K562 (cell line): ENCODE measurements around the gene NCCRP1. TPM values are rescaled to one million over a fixed set of nuclear protein-coding genes. Genes with fewer than 3 reads are reported as not detected.
A peak's percentile ranks its signal among the peaks of the same experiment; 100 is the strongest.

Source experiments
- CAMTA2 ChIP-seq: fragments of 250-450 bp; sonication (Bioruptor Pico); conservative IDR thresholded peaks from 2 replicates; pipeline ENCODE4 v1.5.1; 2022
- CC2D1A ChIP-seq: fragments of 450-650 bp; IDR thresholded peaks from 2 replicates; pipeline ENCODE4 v1.6.1; 2017; ENCODE audit warnings: mild to moderate bottlenecking
- CREM ChIP-seq: IDR thresholded peaks from 2 replicates; pipeline ENCODE4 v1.6.1; 2014; ENCODE audit warnings: antibody characterized with exemption, low read depth
- ESRRB ChIP-seq: fragments of 250-450 bp; sonication (Bioruptor Pico); IDR thresholded peaks from 2 replicates; pipeline ENCODE4 v1.5.0; 2020; ENCODE audit warnings: mild to moderate bottlenecking, moderate library complexity, borderline replicate concordance
- GATA2 ChIP-seq: sonication (generic); formaldehyde crosslinking; IDR thresholded peaks from 2 replicates; pipeline ENCODE4 v1.4.0; 2020; ENCODE audit warnings: mild to moderate bottlenecking, missing genetic modification reagents
- KDM5B ChIP-seq: fragments of 200-600 bp; sonication (generic); IDR thresholded peaks from 2 replicates; pipeline ENCODE4 v1.6.1; 2012; ENCODE audit warnings: low read depth, mild to moderate bottlenecking, moderate library complexity, low read length, control low read depth, inconsistent platforms; ENCODE audit not compliant: insufficient replicate concordance
- MYBL2 ChIP-seq, 2 experiments: fragments of 450-650 bp in 1 of 2; sonication (generic) in 1 of 2; formaldehyde crosslinking in 1 of 2; IDR thresholded peaks; 2 replicates each; pipeline versions ENCODE4 v1.6.1 to v1.8.1; 2017 to 2022; ENCODE audit warnings: borderline replicate concordance in 1 of 2, inconsistent platforms in 1 of 2, low read depth in 1 of 2, mild to moderate bottlenecking in 1 of 2, missing genetic modification reagents in 1 of 2, moderate library complexity in 1 of 2
- POLR2AphosphoS2 ChIP-seq: IDR thresholded peaks from 2 replicates; pipeline ENCODE4 v1.6.1; 2012; ENCODE audit warnings: low read length, improper control_type of control experiment
- RCOR1 ChIP-seq, 2 experiments: IDR thresholded peaks; 2 replicates each; pipeline ENCODE4 v1.6.1; 2012; ENCODE audit warnings: low read depth in 2 of 2, low read length in 2 of 2, borderline replicate concordance in 1 of 2, improper control_type of control experiment in 1 of 2
- TAL1 ChIP-seq: fragments of 450-650 bp; IDR thresholded peaks from 2 replicates; pipeline ENCODE4 v1.6.1; 2016; ENCODE audit warnings: mild to moderate bottlenecking
- ZNF551 ChIP-seq: fragments of 250-450 bp; sonication (Bioruptor Pico); IDR thresholded peaks from 2 replicates; pipeline ENCODE4 v1.5.0; 2021; ENCODE audit warnings: mild to moderate bottlenecking, moderate library complexity
- polyA plus RNA-seq, 8 experiments: library from polyadenylated mRNA; depleted of rRNA in 4 of 8; stranded (reverse) in 5 of 8; unstranded in 3 of 8; fragments of >200 nt; fragmentation: Nextera tagmentation in 2 of 8; fragmentation: Illumina TruSeq in 1 of 8; extraction: Ambion mirVana in 2 of 8; extraction: Trizol in 1 of 8; gene quantifications; 2 replicates each; pipeline versions ENCODE4 v1.2.1 to v1.2.3, GENCODE V29; 2011 to 2014; ENCODE audit warnings: inconsistent platforms in 1 of 8, missing spikeins in 1 of 8
- total RNA-seq, 7 experiments: library from RNA; depleted of rRNA in 6 of 7; stranded (reverse); fragments of >200 nt in 6 of 7; fragmentation: Illumina TruSeq in 2 of 7; extraction: Trizol in 2 of 7; gene quantifications; 2 replicates each; pipeline versions ENCODE4 v1.2.1 to v1.2.3, GENCODE V29; 2011 to 2021; ENCODE audit warnings: low replicate concordance in 1 of 7
- TF ChIP-seq, protein P1 (sequence below): fragments of 250-450 bp; sonication (Bioruptor Pico); IDR thresholded peaks from 2 replicates; pipeline ENCODE4 v1.8.0; 2021; ENCODE audit warnings: moderate library complexity, mild to moderate bottlenecking, inconsistent platforms
- TF ChIP-seq, protein P2 (sequence below): fragments of 250-450 bp; sonication (Bioruptor Pico); IDR thresholded peaks from 2 replicates; pipeline ENCODE4 v1.5.0; 2022; ENCODE audit warnings: mild to moderate bottlenecking
- TF ChIP-seq, protein P3 (sequence below): fragments of 250-450 bp; sonication (Bioruptor Pico); IDR thresholded peaks from 2 replicates; pipeline ENCODE4 v1.6.1; 2021; ENCODE audit warnings: mild to moderate bottlenecking
- TF ChIP-seq, protein P4 (sequence below): fragments of 450-650 bp; IDR thresholded peaks from 2 replicates; pipeline ENCODE4 v1.6.1; 2016; ENCODE audit warnings: mild to moderate bottlenecking, moderate library complexity

Gene NCCRP1
- total and polyA plus RNA-seq, 9 of the 15 experiments (the other 6 are each of a cell fraction or from before 2014, with no cell fraction given): 0.05 TPM; not detected in 8

DNA sequence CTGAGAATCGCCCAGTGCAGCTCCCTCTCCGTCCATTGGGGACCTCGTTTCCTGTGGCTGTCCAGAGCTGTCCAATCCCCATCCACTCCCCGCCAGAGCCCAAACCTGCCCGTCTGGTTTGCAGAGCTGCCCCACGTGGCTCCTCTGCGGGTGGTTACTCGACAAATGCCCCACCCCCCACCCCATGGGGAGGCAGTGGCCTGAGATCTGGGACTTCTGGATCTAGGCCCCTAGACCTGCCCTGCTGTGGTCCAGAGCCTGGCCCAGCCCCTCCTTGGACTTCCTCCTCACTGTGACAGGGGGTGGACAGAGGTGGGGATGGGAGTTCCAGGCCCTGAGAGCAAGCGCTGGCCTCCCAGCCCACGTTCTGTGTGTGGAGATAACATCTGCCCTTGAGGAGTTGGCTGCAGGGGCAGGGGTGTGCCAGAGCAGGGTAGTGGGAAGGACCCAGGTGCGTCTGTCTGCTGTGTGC is 42.1 kb upstream of the NCCRP1 start (continued):
- TF ChIP-seq ZNF551: no peak
- no peak for TF ChIP-seq CAMTA2 (CRISPR knock-in tag)
- TF ChIP-seq, protein P1, sequence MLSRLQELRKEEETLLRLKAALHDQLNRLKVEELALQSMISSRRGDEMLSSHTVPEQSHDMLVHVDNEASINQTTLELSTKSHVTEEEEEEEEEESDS (CRISPR knock-in tag): no peak
- TF ChIP-seq, protein P2, sequence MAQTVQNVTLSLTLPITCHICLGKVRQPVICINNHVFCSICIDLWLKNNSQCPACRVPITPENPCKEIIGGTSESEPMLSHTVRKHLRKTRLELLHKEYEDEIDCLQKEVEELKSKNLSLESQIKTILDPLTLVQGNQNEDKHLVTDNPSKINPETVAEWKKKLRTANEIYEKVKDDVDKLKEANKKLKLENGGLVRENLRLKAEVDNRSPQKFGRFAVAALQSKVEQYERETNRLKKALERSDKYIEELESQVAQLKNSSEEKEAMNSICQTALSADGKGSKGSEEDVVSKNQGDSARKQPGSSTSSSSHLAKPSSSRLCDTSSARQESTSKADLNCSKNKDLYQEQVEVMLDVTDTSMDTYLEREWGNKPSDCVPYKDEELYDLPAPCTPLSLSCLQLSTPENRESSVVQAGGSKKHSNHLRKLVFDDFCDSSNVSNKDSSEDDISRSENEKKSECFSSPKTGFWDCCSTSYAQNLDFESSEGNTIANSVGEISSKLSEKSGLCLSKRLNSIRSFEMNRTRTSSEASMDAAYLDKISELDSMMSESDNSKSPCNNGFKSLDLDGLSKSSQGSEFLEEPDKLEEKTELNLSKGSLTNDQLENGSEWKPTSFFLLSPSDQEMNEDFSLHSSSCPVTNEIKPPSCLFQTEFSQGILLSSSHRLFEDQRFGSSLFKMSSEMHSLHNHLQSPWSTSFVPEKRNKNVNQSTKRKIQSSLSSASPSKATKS (CRISPR knock-in tag): no peak
- TF ChIP-seq POLR2AphosphoS2: no peak
- TF ChIP-seq TAL1: no peak
- TF ChIP-seq, protein P3, sequence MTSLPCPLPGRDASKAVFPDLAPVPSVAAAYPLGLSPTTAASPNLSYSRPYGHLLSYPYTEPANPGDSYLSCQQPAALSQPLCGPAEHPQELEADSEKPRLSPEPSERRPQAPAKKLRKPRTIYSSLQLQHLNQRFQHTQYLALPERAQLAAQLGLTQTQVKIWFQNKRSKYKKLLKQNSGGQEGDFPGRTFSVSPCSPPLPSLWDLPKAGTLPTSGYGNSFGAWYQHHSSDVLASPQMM: no peak
- no peak for TF ChIP-seq KDM5B
- no peak for TF ChIP-seq CREM
- peak; percentile 6; the same call in 1 of the 2 replicates for TF ChIP-seq GATA2 (CRISPR knock-in tag)
- TF ChIP-seq MYBL2 (IDR thresholded peaks at IDR 0.05; ENCODE audit: low read depth): no peak
- no peak for TF ChIP-seq MYBL2 (CRISPR knock-in tag; IDR thresholded peaks at IDR 0.05; ENCODE audit: borderline replicate concordance)
- TF ChIP-seq, protein P4, sequence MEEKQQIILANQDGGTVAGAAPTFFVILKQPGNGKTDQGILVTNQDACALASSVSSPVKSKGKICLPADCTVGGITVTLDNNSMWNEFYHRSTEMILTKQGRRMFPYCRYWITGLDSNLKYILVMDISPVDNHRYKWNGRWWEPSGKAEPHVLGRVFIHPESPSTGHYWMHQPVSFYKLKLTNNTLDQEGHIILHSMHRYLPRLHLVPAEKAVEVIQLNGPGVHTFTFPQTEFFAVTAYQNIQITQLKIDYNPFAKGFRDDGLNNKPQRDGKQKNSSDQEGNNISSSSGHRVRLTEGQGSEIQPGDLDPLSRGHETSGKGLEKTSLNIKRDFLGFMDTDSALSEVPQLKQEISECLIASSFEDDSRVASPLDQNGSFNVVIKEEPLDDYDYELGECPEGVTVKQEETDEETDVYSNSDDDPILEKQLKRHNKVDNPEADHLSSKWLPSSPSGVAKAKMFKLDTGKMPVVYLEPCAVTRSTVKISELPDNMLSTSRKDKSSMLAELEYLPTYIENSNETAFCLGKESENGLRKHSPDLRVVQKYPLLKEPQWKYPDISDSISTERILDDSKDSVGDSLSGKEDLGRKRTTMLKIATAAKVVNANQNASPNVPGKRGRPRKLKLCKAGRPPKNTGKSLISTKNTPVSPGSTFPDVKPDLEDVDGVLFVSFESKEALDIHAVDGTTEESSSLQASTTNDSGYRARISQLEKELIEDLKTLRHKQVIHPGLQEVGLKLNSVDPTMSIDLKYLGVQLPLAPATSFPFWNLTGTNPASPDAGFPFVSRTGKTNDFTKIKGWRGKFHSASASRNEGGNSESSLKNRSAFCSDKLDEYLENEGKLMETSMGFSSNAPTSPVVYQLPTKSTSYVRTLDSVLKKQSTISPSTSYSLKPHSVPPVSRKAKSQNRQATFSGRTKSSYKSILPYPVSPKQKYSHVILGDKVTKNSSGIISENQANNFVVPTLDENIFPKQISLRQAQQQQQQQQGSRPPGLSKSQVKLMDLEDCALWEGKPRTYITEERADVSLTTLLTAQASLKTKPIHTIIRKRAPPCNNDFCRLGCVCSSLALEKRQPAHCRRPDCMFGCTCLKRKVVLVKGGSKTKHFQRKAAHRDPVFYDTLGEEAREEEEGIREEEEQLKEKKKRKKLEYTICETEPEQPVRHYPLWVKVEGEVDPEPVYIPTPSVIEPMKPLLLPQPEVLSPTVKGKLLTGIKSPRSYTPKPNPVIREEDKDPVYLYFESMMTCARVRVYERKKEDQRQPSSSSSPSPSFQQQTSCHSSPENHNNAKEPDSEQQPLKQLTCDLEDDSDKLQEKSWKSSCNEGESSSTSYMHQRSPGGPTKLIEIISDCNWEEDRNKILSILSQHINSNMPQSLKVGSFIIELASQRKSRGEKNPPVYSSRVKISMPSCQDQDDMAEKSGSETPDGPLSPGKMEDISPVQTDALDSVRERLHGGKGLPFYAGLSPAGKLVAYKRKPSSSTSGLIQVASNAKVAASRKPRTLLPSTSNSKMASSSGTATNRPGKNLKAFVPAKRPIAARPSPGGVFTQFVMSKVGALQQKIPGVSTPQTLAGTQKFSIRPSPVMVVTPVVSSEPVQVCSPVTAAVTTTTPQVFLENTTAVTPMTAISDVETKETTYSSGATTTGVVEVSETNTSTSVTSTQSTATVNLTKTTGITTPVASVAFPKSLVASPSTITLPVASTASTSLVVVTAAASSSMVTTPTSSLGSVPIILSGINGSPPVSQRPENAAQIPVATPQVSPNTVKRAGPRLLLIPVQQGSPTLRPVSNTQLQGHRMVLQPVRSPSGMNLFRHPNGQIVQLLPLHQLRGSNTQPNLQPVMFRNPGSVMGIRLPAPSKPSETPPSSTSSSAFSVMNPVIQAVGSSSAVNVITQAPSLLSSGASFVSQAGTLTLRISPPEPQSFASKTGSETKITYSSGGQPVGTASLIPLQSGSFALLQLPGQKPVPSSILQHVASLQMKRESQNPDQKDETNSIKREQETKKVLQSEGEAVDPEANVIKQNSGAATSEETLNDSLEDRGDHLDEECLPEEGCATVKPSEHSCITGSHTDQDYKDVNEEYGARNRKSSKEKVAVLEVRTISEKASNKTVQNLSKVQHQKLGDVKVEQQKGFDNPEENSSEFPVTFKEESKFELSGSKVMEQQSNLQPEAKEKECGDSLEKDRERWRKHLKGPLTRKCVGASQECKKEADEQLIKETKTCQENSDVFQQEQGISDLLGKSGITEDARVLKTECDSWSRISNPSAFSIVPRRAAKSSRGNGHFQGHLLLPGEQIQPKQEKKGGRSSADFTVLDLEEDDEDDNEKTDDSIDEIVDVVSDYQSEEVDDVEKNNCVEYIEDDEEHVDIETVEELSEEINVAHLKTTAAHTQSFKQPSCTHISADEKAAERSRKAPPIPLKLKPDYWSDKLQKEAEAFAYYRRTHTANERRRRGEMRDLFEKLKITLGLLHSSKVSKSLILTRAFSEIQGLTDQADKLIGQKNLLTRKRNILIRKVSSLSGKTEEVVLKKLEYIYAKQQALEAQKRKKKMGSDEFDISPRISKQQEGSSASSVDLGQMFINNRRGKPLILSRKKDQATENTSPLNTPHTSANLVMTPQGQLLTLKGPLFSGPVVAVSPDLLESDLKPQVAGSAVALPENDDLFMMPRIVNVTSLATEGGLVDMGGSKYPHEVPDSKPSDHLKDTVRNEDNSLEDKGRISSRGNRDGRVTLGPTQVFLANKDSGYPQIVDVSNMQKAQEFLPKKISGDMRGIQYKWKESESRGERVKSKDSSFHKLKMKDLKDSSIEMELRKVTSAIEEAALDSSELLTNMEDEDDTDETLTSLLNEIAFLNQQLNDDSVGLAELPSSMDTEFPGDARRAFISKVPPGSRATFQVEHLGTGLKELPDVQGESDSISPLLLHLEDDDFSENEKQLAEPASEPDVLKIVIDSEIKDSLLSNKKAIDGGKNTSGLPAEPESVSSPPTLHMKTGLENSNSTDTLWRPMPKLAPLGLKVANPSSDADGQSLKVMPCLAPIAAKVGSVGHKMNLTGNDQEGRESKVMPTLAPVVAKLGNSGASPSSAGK: no peak
- no peak for TF ChIP-seq RCOR1 (IDR thresholded peaks at IDR 0.05; ENCODE audit: borderline replicate concordance in 1 of 2, low read depth in 2 of 2, low read length in 2 of 2)
- no peak for TF ChIP-seq CC2D1A
- TF ChIP-seq ESRRB (CRISPR knock-in tag): no peak
